Measurements from ENCODE around the gene MEGF11. TPM values are rescaled to one million over a fixed set of nuclear protein-coding genes. Genes with fewer than 3 reads are reported as not detected.

MEGF11 gene
- total RNA-seq, 1 experiment from 2014 or later, result 1.2 TPM

- Mint-ChIP-seq H3K4me3 (no peak overlapping the region), H3K36me3 (ENCODE audit: insufficient read depth in 1 of 3, low read depth in 3 of 3) (peaks cover 0 to 2% (median 0%) of the 10 kb centered on the region in 3 experiments; a peak in 2 of 7 replicates), H3K27ac (no peak overlapping the region; a peak in 1 of 7 replicates), H3K4me1 (peaks cover 56 to 70% of the 10 kb centered on the region in 2 experiments), H3K9me3 (peaks cover 0 to 2% of the 10 kb centered on the region in 2 experiments; a peak in 1 of 5 replicates), H3K27me3 (ENCODE audit: low read depth) (peaks cover 2% of the 10 kb centered on the region)
- Histone ChIP-seq H3K56ac (ENCODE audit: insufficient read length, low read depth, low read length) (no peak overlapping the region), H2BK120ac (ENCODE audit: low read depth, low read length, poor library complexity, severe bottlenecking) (no peak overlapping the region), H3K27ac (ENCODE audit: insufficient read length, low read depth, low read length) (no peak overlapping the region), H3K23me2 (ENCODE audit: insufficient read length, low read depth, low read length, poor library complexity, severe bottlenecking) (no peaks in the 10 kb centered on the region), H3K27me3 (ENCODE audit: insufficient read depth, low read length) (no peaks in the 10 kb centered on the region), H4K20me1 (ENCODE audit: control insufficient read depth, insufficient read depth, insufficient read length) (no peaks in the 10 kb centered on the region), H2AK5ac (ENCODE audit: insufficient read length, low read length) (no peak overlapping the region), H2AFZ (ENCODE audit: low read length) (no peak overlapping the region), H3K9ac (ENCODE audit: extremely low read depth, insufficient read length, low read length) (no peak overlapping the region), H3K4me1 (ENCODE audit: insufficient read depth, low read length) (peaks cover 8% of the 10 kb centered on the region; the same call in 1 of the 2 replicates), H4K5ac (ENCODE audit: insufficient read length, low read depth, low read length) (no peak overlapping the region), H3K18ac (ENCODE audit: insufficient read length, low read depth, low read length) (peak overlapping the region; percentile 53), H3T11ph (ENCODE audit: low read length) (no peak overlapping the region), H2BK15ac (ENCODE audit: low read depth, low read length) (no peak overlapping the region), H3K79me2 (ENCODE audit: insufficient read depth, low read length) (no peaks in the 10 kb centered on the region), H4K91ac (ENCODE audit: insufficient read length, low read depth, low read length) (no peak overlapping the region), H3K23ac (ENCODE audit: insufficient read length, low read depth, low read length) (no peak overlapping the region), H3K4ac (ENCODE audit: low read depth, low read length) (no peak overlapping the region), H2BK5ac (ENCODE audit: insufficient read length, low read length) (no peak overlapping the region), H3K79me1 (ENCODE audit: insufficient read depth, low read depth, low read length, poor library complexity, severe bottlenecking) (no peaks in the 10 kb centered on the region), H3K14ac (ENCODE audit: insufficient read depth, low read length) (no peak overlapping the region), H3K4me2 (ENCODE audit: insufficient read depth, insufficient read length, low read length) (no peak overlapping the region), H2BK20ac (ENCODE audit: low read depth, low read length, poor library complexity, severe bottlenecking) (no peak overlapping the region), H3K9me3 (ENCODE audit: control insufficient read depth, low read depth, low read length) (no peaks in the 10 kb centered on the region), H4K8ac (replicated peaks; ENCODE audit: insufficient read length, low read depth, low read length) (no peak overlapping the region), H2BK12ac (ENCODE audit: insufficient read length, low read depth, low read length) (no peak overlapping the region)
- TF ChIP-seq CTCF (conservative IDR thresholded peaks at IDR 0.05), result no peak
- no CpG with 5 or more reads among the region's 10 CpGs for WGBS (ENCODE audit: extremely low coverage, insufficient read length, low lambda C conversion rate)
- DNase-seq, result no peak
Measured at GRCh38 chr15:66040211-66040892, 213.2 kb downstream of the MEGF11 start.
